ENCODE results near the gene BAZ1B.
"Not testable (repeated sequence)": the region's sequence is repeated elsewhere in the genome, so short reads cannot be mapped to it uniquely, and the experiment has no call there.

BAZ1B gene

GRCh38 chr7:73432676-73433075, 89.4 kb downstream of the BAZ1B start:
- TF ChIP-seq CTCF (conservative IDR thresholded peaks at IDR 0.05; ENCODE audit: low read depth, low read length) = no peak
- no peak for DNase-seq (ENCODE audit: low read depth)
- H3K4me3 ChIP-seq (ENCODE audit: low read depth, low read length) = no peak overlapping the region

- TF ChIP-seq CTCF (conservative IDR thresholded peaks at IDR 0.05; ENCODE audit: low read depth, low read length) = no peak
- no peak overlapping the region for H3K4me3 ChIP-seq (ENCODE audit: low read depth, low read length)
- no peak for DNase-seq (ENCODE audit: low read depth)
Measured at GRCh38 chr7:73431041-73431835, 90.9 kb downstream of the BAZ1B start.

- not testable (repeated sequence) for DNase-seq (ENCODE audit: low read depth); H3K4me3 ChIP-seq (ENCODE audit: low read depth, low read length)
Measured at GRCh38 chr7:73430540-73430939, 91.6 kb downstream of the BAZ1B start.

- no peak overlapping the region for H3K4me3 ChIP-seq (ENCODE audit: low read depth, low read length)
- TF ChIP-seq CTCF (conservative IDR thresholded peaks at IDR 0.05; ENCODE audit: low read depth, low read length) = no peak
- DNase-seq (ENCODE audit: low read depth) = no peak
Measured at GRCh38 chr7:73429622-73430505, 92.2 kb downstream of the BAZ1B start.

- no peak for TF ChIP-seq CTCF (conservative IDR thresholded peaks at IDR 0.05; ENCODE audit: low read depth, low read length)
- H3K4me3 ChIP-seq (ENCODE audit: low read depth, low read length) = no peak overlapping the region
- peak; percentile 29 for DNase-seq (ENCODE audit: low read depth)
Measured at GRCh38 chr7:73429215-73429614, 92.9 kb downstream of the BAZ1B start.

- DNase-seq (ENCODE audit: low read depth) = no peak
- TF ChIP-seq CTCF (conservative IDR thresholded peaks at IDR 0.05; ENCODE audit: low read depth, low read length) = no peak
- H3K4me3 ChIP-seq (ENCODE audit: low read depth, low read length) = no peak overlapping the region
Measured at GRCh38 chr7:73427902-73428787, 93.9 kb downstream of the BAZ1B start.

GRCh38 chr7:73426016-73426415, 96.1 kb downstream of the BAZ1B start:
- no peak for DNase-seq (ENCODE audit: low read depth)
- TF ChIP-seq CTCF (conservative IDR thresholded peaks at IDR 0.05; ENCODE audit: low read depth, low read length) = no peak
- no peak overlapping the region for H3K4me3 ChIP-seq (ENCODE audit: low read depth, low read length)
